Type B pancreatic cell (in vitro differentiated cells): ENCODE results near the gene NTRK3. TPM values are rescaled to one million over a fixed set of nuclear protein-coding genes. Genes with fewer than 3 reads are reported as not detected.

Experiments used
- DNase-seq: peaks from one replicate; pipeline ENCODE4 v3.0.0; 2021; ENCODE audit warnings: mixed read lengths; ENCODE audit not compliant: unreplicated experiment; ENCODE audit errors: extremely low spot score
- H3K27ac Mint-ChIP-seq: 2 replicates; pipeline ENCODE4 v1.8.0; 2021; ENCODE audit warnings: mild to moderate bottlenecking, mixed read lengths
- H3K27me3 Mint-ChIP-seq: 2 replicates; pipeline ENCODE4 v1.8.0; 2021; ENCODE audit warnings: mixed read lengths
- H3K36me3 Mint-ChIP-seq: 2 replicates; pipeline ENCODE4 v1.8.0; 2021; ENCODE audit warnings: mixed read lengths
- H3K4me1 Mint-ChIP-seq: one replicate; pipeline ENCODE4 v1.8.0; 2021; ENCODE audit warnings: mixed read lengths; ENCODE audit not compliant: unreplicated experiment
- H3K4me3 Mint-ChIP-seq: 2 replicates; pipeline ENCODE4 v1.8.0; 2021; ENCODE audit warnings: mild to moderate bottlenecking, mixed read lengths
- H3K9me3 Mint-ChIP-seq: 2 replicates; pipeline ENCODE4 v1.8.0; 2021; ENCODE audit warnings: mixed read lengths
- CTCF ChIP-seq: fragments of 200-600 bp; sonication (generic); conservative IDR thresholded peaks from 2 replicates; pipeline ENCODE4 v1.5.0; 2021; ENCODE audit warnings: antibody characterized with exemption, mild to moderate bottlenecking
- total RNA-seq: library from RNA; stranded (reverse); gene quantifications from 2 replicates; pipeline ENCODE4 v1.2.1, GENCODE V29; 2021; ENCODE audit warnings: low replicate concordance

Gene NTRK3
- total RNA-seq, 1 donor from 2014 or later = 16.9 TPM

GRCh38 chr15:87986776-87987175 lies 269.8 kb downstream of the NTRK3 start:
- Mint-ChIP-seq H3K36me3 (no peaks in the 10 kb centered on the region), H3K9me3 (no peaks in the 10 kb centered on the region), H3K4me3 (no peak overlapping the region), H3K27me3 (peaks cover 19% of the 10 kb centered on the region), H3K4me1 (no peaks in the 10 kb centered on the region), H3K27ac (no peak overlapping the region)
- TF ChIP-seq CTCF = no peak
- DNase-seq = no peak

DNA sequence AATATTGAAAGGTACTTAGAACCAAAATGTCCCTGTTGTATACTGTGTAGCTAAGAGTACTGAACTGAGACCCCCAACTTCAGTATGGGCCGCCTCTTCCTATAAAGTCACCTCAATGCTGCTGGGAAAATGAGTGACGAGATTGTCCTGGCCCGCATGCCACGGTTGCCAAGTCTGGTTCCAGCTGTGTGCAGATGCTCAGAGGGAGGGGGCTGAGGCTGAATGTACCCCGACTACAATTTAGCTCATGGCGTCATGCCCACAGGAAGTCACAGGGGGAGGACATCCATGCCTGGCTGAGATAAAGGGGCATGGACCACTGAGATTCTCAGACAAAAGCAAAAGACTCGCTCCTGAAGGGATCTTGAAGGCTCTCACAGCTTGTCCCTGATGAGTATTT lies 271.1 kb downstream of the NTRK3 start:
- Mint-ChIP-seq H3K36me3 (no peaks in the 10 kb centered on the region), H3K27me3 (peaks cover 20% of the 10 kb centered on the region), H3K4me1 (no peaks in the 10 kb centered on the region), H3K4me3 (no peak overlapping the region), H3K27ac (no peak overlapping the region), H3K9me3 (no peaks in the 10 kb centered on the region)
- DNase-seq = no peak
- TF ChIP-seq CTCF = no peak

GRCh38 chr15:87981969-87982368 lies 274.6 kb downstream of the NTRK3 start:
- Mint-ChIP-seq H3K36me3 (no peaks in the 10 kb centered on the region), H3K27ac (no peak overlapping the region), H3K27me3 (peaks cover 22% of the 10 kb centered on the region), H3K4me3 (no peak overlapping the region), H3K4me1 (no peaks in the 10 kb centered on the region), H3K9me3 (no peaks in the 10 kb centered on the region)
- TF ChIP-seq CTCF = no peak
- no peak for DNase-seq

- Mint-ChIP-seq H3K36me3 (no peaks in the 10 kb centered on the region), H3K27me3 (peaks cover 15% of the 10 kb centered on the region), H3K27ac (no peak overlapping the region), H3K4me1 (no peaks in the 10 kb centered on the region), H3K4me3 (no peak overlapping the region), H3K9me3 (no peaks in the 10 kb centered on the region)
- no peak for DNase-seq
- no peak for TF ChIP-seq CTCF
Measured at GRCh38 chr15:87977907-87978306, 278.6 kb downstream of the NTRK3 start.

DNA sequence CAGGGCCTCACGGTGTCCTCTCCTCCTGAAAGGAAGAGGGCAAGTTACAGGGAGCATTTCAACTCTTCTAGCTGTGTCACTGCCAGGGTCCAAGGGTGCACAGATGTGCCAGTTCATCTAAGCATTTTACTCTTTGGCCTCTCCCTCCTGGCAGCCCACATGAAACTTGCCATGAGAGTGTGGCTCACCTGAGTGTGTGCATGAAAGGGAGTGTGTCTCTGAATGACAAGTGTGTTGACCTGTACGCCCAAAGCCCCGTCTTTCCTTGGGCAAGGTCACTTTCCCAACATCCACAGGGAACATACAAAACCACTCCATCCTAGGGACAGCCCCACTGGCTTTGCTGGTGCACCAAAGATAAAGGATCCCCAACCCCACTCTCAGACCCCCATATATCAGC lies 280.0 kb downstream of the NTRK3 start:
- no peak for TF ChIP-seq CTCF
- no peaks in the 10 kb centered on the region for H3K36me3 Mint-ChIP-seq
- peaks cover 10% of the 10 kb centered on the region for H3K27me3 Mint-ChIP-seq

More for the DNA sequence above, 280.0 kb downstream of the NTRK3 start:
- Mint-ChIP-seq H3K9me3 (no peaks in the 10 kb centered on the region), H3K4me3 (no peak overlapping the region), H3K4me1 (no peaks in the 10 kb centered on the region), H3K27ac (no peak overlapping the region)
- DNase-seq = no peak
